Mesenchymal stem cell (in vitro differentiated cells and primary cell): ENCODE results near the gene CENPX.

Source experiments
- DNase-seq: peaks from one replicate; pipeline ENCODE4 v3.0.0-alpha.2; 2013
- H2AFZ ChIP-seq: one replicate; pipeline ENCODE4 v1.6.1; 2013; ENCODE audit warnings: low read depth, mild to moderate bottlenecking, control low read depth, inconsistent platforms, low read length, moderate library complexity
- H2AK5ac ChIP-seq: 2 replicates; pipeline ENCODE4 v1.6.1; 2013; ENCODE audit warnings: low read length, moderate library complexity, mild to moderate bottlenecking, inconsistent platforms; ENCODE audit not compliant: severe bottlenecking
- H2BK120ac ChIP-seq: one replicate; pipeline ENCODE4 v1.6.1; 2013; ENCODE audit warnings: low read depth, mild to moderate bottlenecking, inconsistent platforms, low read length, moderate library complexity
- H2BK12ac ChIP-seq, 2 experiments: one replicate each; pipeline ENCODE4 v1.6.1; 2013; ENCODE audit warnings: inconsistent platforms in 2 of 2, low read length in 2 of 2, mild to moderate bottlenecking in 2 of 2, moderate library complexity in 2 of 2, control low read depth in 1 of 2
- H2BK15ac ChIP-seq: one replicate; pipeline ENCODE4 v1.6.1; 2013; ENCODE audit warnings: mild to moderate bottlenecking, low read depth, inconsistent platforms; ENCODE audit not compliant: poor library complexity, severe bottlenecking
- H2BK5ac ChIP-seq: 2 replicates; pipeline ENCODE4 v1.6.1; 2013; ENCODE audit warnings: low read depth, mild to moderate bottlenecking, low read length, control low read depth, inconsistent platforms; ENCODE audit not compliant: poor library complexity, severe bottlenecking
- H3K14ac ChIP-seq, 2 experiments: one replicate each; pipeline ENCODE4 v1.6.1; 2013; ENCODE audit warnings: inconsistent platforms in 2 of 2, low read length in 2 of 2, control low read depth in 1 of 2, mild to moderate bottlenecking in 1 of 2, moderate library complexity in 1 of 2
- H3K18ac ChIP-seq, 2 experiments: one replicate each; pipeline ENCODE4 v1.6.1; 2013; ENCODE audit warnings: inconsistent platforms in 2 of 2, low read length in 2 of 2, control low read depth in 1 of 2, low read depth in 1 of 2, mild to moderate bottlenecking in 1 of 2
- H3K23ac ChIP-seq, 2 experiments: one replicate each; pipeline ENCODE4 v1.6.1; 2013; ENCODE audit warnings: inconsistent platforms in 2 of 2, low read length in 2 of 2, mild to moderate bottlenecking in 2 of 2, moderate library complexity in 2 of 2, control low read depth in 1 of 2
- H3K27ac ChIP-seq: 2 replicates; pipeline ENCODE4 v1.5.1; 2013; ENCODE audit warnings: mild to moderate bottlenecking, moderate library complexity, low read length, control low read depth, inconsistent platforms; ENCODE audit not compliant: poor library complexity, severe bottlenecking
- H3K27me3 ChIP-seq, 2 experiments: 2 replicates each; pipeline versions ENCODE4 v1.6.1 to v1.7.0; 2013; ENCODE audit warnings: low read length in 2 of 2, mild to moderate bottlenecking in 2 of 2, moderate library complexity in 2 of 2, control low read depth in 1 of 2, inconsistent platforms in 1 of 2; ENCODE audit not compliant: control insufficient read depth in 1 of 2, insufficient read depth in 1 of 2
- H3K36me3 ChIP-seq, 2 experiments: 2 replicates each; pipeline versions ENCODE4 v1.6.1 to v1.7.0; 2013; ENCODE audit warnings: low read length in 2 of 2, control low read depth in 1 of 2, inconsistent platforms in 1 of 2, low read depth in 1 of 2, mild to moderate bottlenecking in 1 of 2; ENCODE audit not compliant: insufficient read depth in 2 of 2, control insufficient read depth in 1 of 2
- H3K4ac ChIP-seq, 2 experiments: one replicate each; pipeline ENCODE4 v1.6.1; 2013; ENCODE audit warnings: inconsistent platforms in 2 of 2, low read length in 2 of 2, mild to moderate bottlenecking in 2 of 2, moderate library complexity in 2 of 2, control low read depth in 1 of 2, low read depth in 1 of 2
- H3K4me1 ChIP-seq: 2 replicates; pipeline ENCODE4 v1.6.1; 2013; ENCODE audit warnings: low read depth, low read length, control low read depth; ENCODE audit not compliant: control insufficient read depth, insufficient read depth
- H3K4me2 ChIP-seq: 2 replicates; pipeline ENCODE4 v1.6.1; 2013; ENCODE audit warnings: low read length, mild to moderate bottlenecking, inconsistent platforms; ENCODE audit not compliant: poor library complexity, severe bottlenecking
- H3K4me3 ChIP-seq, 2 experiments: 2 replicates each; pipeline versions ENCODE4 v1.5.1 to v1.7.0; 2013; ENCODE audit warnings: low read length in 2 of 2, mild to moderate bottlenecking in 2 of 2, control low read depth in 1 of 2, low read depth in 1 of 2; ENCODE audit not compliant: insufficient read depth in 1 of 2
- H3K79me1 ChIP-seq: replicated peaks from 2 replicates; pipeline ENCODE4 v1.6.1; 2013; ENCODE audit warnings: mild to moderate bottlenecking, control low read depth, low read length, inconsistent platforms; ENCODE audit not compliant: poor library complexity, severe bottlenecking
- H3K9ac ChIP-seq: 2 replicates; pipeline ENCODE4 v1.7.0; 2013; ENCODE audit warnings: mild to moderate bottlenecking, low read length, moderate library complexity
- H3K9me3 ChIP-seq: 2 replicates; pipeline ENCODE4 v1.7.0; 2013; ENCODE audit warnings: mild to moderate bottlenecking, low read length; ENCODE audit not compliant: control insufficient read depth
- H4K8ac ChIP-seq: one replicate; pipeline ENCODE4 v1.6.1; 2013; ENCODE audit warnings: inconsistent platforms, mild to moderate bottlenecking, low read length, moderate library complexity
- H4K91ac ChIP-seq: one replicate; pipeline ENCODE4 v1.6.1; 2013; ENCODE audit warnings: mild to moderate bottlenecking, low read length, inconsistent platforms
- WGBS: methylation state at CpG from one replicate; pipeline ENCODE4 v1.1.7; 2013; ENCODE audit warnings: mixed read lengths; 5-methylcytosine and 5-hydroxymethylcytosine counted together

Gene CENPX

DNA sequence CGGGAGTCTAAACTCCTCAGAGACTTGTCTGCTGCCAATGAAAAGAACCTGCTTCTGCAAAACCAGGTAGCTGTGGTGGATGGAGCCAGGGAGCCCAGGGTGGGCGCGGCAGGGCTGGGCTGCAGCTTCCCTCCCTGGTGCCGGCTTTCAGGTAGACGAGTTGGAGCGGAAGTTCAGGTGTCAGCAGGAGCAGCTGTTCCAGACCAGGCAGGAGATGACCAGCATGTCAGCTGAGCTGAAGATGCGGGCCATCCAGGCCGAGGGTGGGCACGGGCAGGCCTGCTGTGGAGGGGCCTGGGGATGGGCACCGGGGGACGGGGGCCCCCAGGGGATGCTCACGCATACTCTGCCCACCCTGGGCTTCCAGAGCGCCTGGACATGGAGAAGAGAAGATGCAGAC, 5.6 kb upstream of the CENPX start:
- no peak overlapping the region for H2BK120ac ChIP-seq
- H3K4ac ChIP-seq = no peak overlapping the region
- no peak overlapping the region for H3K27ac ChIP-seq
- no peak overlapping the region for H3K18ac ChIP-seq
- no peak overlapping the region for H2AFZ ChIP-seq
- DNase-seq = no peak
- peaks cover 28% of the 10 kb centered on the region for H3K4me1 ChIP-seq
- H3K27me3 ChIP-seq = peaks cover 0 to 12% of the 10 kb centered on the region in 2 experiments
- H3K4me3 ChIP-seq = no peak overlapping the region
- peaks cover 20% of the 10 kb centered on the region for H3K79me1 ChIP-seq
- H3K14ac ChIP-seq = no peak overlapping the region
- H3K9me3 ChIP-seq = no peaks in the 10 kb centered on the region
- no peak overlapping the region for H2BK15ac ChIP-seq
- no peak overlapping the region for H2AK5ac ChIP-seq
- peaks cover 0 to 54% of the 10 kb centered on the region in 2 experiments for H3K36me3 ChIP-seq
- no peak overlapping the region for H3K23ac ChIP-seq
- no peak overlapping the region for H4K8ac ChIP-seq
- 99% methylated on average over 13 of the region's 13 CpGs for WGBS
- no peak overlapping the region for H3K4me2 ChIP-seq
- H4K91ac ChIP-seq = no peak overlapping the region
- no peak overlapping the region for H2BK12ac ChIP-seq
- H3K9ac ChIP-seq = no peak overlapping the region
- H2BK5ac ChIP-seq = no peak overlapping the region

DNA sequence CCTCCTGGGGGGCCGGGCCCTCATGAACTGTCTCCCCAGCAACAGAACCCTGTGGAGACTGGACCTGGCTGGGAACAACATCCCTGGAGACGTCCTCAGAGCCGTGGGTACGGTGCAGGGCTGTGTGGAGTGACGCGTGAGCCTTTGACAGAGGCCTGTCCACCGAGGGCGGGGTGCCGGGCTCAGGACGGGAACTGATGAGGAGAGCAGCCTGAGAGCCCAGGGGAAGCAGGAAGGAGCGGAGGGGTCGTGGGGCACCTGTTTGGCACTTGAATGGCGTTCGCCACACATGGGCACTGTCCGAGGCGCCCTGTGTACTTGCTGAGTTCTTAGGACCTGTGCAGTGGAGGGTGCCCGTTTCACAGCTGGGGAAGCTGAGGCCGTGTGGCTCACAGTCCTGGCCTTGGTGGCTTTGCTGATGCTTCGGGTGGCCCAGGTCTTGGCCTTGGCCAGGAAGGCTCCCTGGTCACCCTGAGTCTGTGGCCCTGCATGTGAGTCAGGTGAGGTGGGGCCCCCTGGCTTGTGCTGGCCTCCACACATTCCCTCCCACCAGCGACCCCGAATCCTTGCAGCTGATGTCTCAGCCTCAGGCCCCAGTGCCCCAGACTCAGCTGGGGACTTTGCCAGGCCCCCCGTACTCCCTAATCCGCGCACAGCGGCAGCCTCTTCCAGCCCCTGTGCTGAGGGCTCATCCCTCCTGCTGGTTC, 2.9 kb upstream of the CENPX start:
- Histone ChIP-seq H3K27me3 (no peaks in the 10 kb centered on the region), H3K27ac (no peak overlapping the region), H3K79me1 (peaks cover 25% of the 10 kb centered on the region), H3K23ac (no peak overlapping the region), H3K18ac (no peak overlapping the region), H3K9me3 (no peaks in the 10 kb centered on the region), H2BK5ac (no peak overlapping the region), H3K9ac (no peak overlapping the region), H3K4me3 (no peak overlapping the region), H4K8ac (no peak overlapping the region), H3K36me3 (peaks cover 0 to 50% of the 10 kb centered on the region in 2 experiments), H3K4me1 (peaks cover 32% of the 10 kb centered on the region), H3K4ac (no peak overlapping the region), H4K91ac (no peak overlapping the region), H2AFZ (no peak overlapping the region), H2BK120ac (no peak overlapping the region), H3K4me2 (no peak overlapping the region), H2BK15ac (no peak overlapping the region), H2BK12ac (no peak overlapping the region), H2AK5ac (no peak overlapping the region), H3K14ac (no peak overlapping the region)
- no peak for DNase-seq
- WGBS = 97% methylated on average over 25 of the region's 25 CpGs

DNA sequence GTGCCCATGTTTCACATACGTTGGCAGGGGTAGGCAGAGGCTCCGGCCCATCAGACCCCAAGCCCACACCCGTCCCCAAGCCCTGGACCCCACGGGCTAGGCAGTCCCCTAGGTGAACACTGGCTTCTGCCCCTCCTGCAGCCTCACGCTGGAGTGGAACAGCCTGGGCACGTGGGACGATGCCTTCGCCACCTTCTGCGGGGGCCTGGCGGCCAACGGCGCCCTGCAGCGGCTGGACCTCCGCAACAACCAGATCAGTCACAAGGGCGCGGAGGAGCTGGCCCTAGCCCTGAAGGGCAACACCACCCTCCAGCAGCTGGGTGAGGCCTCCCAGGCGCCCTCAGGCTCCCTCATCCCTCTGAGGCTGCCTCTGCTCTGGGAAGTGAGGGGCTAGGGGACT, 2.2 kb upstream of the CENPX start:
- H2AK5ac ChIP-seq = no peak overlapping the region
- peaks cover 0 to 50% of the 10 kb centered on the region in 2 experiments for H3K36me3 ChIP-seq
- 96% methylated on average over 17 of the region's 17 CpGs for WGBS

DNA sequence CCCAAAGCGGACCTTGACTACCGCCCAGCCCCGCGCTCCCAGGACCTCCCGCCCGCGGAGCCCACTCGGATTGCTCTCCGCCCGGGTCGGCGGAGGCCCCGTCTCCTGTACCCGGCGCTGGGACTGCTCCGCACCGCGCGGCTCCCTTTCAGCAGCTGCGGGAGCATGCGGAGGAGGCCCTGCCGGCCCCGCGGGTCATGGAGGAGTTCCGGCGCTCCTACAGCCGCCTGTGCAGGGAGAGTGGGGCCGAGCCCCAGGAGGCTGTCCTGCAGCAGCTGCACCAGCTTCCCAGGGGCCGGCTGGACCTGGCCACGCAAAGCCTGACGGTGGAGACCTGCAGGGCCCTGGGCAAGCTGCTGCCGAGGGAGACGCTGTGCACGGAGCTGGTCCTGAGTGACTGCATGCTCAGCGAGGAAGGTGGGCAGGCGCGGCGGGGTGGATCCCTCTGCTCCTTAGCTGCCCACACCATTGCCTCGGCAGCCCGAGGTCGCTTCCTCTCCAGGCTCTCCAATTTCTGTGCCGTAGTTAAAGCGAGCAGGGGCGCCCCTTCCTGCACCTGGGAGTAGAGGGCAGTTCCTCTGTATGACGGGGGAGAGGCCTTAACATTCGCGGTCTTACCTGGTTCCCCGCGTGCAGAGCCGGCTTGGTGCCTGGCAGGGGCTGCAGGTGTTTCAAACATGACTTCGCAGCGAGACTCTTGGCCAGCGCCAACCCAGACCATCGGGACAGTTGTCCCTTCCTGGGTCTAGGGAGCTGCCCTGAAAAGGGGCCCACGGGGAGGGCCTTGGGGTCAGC, 966 bp upstream of the CENPX start:
- 13% methylated on average over 55 of the region's 55 CpGs for WGBS

More for the DNA sequence above, 2.2 kb upstream of the CENPX start:
- H4K91ac ChIP-seq = no peak overlapping the region
- DNase-seq = no peak
- H2BK15ac ChIP-seq = no peak overlapping the region
- no peak overlapping the region for H3K9ac ChIP-seq
- H3K4ac ChIP-seq = no peak overlapping the region
- no peak overlapping the region for H2BK5ac ChIP-seq
- H3K27me3 ChIP-seq = no peaks in the 10 kb centered on the region
- no peak overlapping the region for H3K4me3 ChIP-seq
- H4K8ac ChIP-seq = no peak overlapping the region
- H3K27ac ChIP-seq = no peak overlapping the region
- no peak overlapping the region for H2BK120ac ChIP-seq
- no peak overlapping the region for H2BK12ac ChIP-seq
- H2AFZ ChIP-seq = no peak overlapping the region
- no peaks in the 10 kb centered on the region for H3K9me3 ChIP-seq
- peaks cover 30% of the 10 kb centered on the region for H3K79me1 ChIP-seq
- peaks cover 31% of the 10 kb centered on the region for H3K4me1 ChIP-seq
- no peak overlapping the region for H3K18ac ChIP-seq
- H3K23ac ChIP-seq = no peak overlapping the region
- no peak overlapping the region for H3K4me2 ChIP-seq
- no peak overlapping the region for H3K14ac ChIP-seq

More for the DNA sequence above, 966 bp upstream of the CENPX start:
- peak overlapping the region; percentile 76 for H2AFZ ChIP-seq
- H3K79me1 ChIP-seq = peaks cover 34% of the 10 kb centered on the region
- peak overlapping the region; percentile 71 for H3K9ac ChIP-seq
- DNase-seq = peak; percentile 43
- H3K4ac ChIP-seq = peak overlapping the region; percentile 63 to 71
- peaks cover 33% of the 10 kb centered on the region for H3K4me1 ChIP-seq
- peak overlapping the region in 1 of 2 experiments; percentile 75 for H3K23ac ChIP-seq
- H3K14ac ChIP-seq = peak overlapping the region in 1 of 2 experiments; percentile 95
- H2BK5ac ChIP-seq = no peak overlapping the region
- no peak overlapping the region for H2AK5ac ChIP-seq
- H3K4me3 ChIP-seq = peak overlapping the region; percentile 75 to 82
- H3K4me2 ChIP-seq = peak overlapping the region; percentile 96
- H4K91ac ChIP-seq = peak overlapping the region; percentile 22
- H3K27ac ChIP-seq = no peak overlapping the region
- H3K36me3 ChIP-seq = peaks cover 5 to 48% of the 10 kb centered on the region in 2 experiments
- H3K27me3 ChIP-seq = no peaks in the 10 kb centered on the region
- H4K8ac ChIP-seq = no peak overlapping the region
- peak overlapping the region; percentile 10 to 37 for H3K18ac ChIP-seq
- H2BK120ac ChIP-seq = no peak overlapping the region
- no peak overlapping the region for H2BK15ac ChIP-seq
- peak overlapping the region in 1 of 2 experiments; percentile 34 for H2BK12ac ChIP-seq
- H3K9me3 ChIP-seq = no peaks in the 10 kb centered on the region
